DLD1 (cell line): ENCODE data around the gene TPCN1.

Experiments
- in situ Hi-C: cut with HindIII; loops from 2 replicates; pipeline ENCODE4 v1.10.0; 2017; ENCODE audit warnings: low sequenced_read_pairs

Gene TPCN1

DNA sequence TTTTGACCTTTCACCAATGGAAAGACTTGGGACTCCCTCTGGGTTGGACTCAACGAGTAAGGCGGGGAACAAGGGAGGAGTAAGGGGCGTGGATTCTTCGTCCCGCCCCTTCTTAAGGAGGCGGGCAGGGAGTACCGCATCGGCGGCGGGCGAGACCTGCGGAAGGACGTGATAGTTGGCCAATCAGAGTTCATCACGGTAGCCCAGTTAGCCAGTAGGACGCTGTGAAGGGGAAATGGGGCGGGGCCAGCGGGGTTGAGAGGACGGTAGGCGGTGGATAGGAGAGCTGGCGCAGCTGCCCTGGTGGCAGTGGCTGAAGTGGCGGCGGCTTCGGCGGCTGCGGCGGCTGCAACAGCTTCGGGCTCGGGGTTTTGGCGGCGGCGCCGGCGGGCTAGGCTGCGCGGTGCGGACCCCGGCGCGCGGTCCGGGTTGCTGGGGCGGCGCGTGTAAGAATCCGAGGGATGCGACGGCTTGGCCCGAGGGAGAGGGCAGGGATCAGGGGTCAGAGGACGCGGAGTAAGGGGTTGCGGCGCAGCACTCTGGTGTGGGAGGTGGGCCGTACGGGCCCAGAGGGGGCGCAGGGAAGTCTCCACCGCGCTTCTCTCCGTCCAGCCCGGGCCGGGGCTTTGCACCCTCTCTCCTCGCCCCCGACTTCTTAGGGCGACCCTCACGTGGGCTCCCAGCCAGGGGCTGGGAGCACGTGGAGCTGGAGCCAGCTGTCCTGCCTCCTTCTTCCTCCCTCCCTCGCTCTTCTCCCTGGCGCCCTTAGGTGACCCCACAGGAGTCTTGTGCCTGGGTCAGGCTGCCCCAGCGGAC is at the start of gene TPCN1:
TPCN1 (plus strand) TSS at position 284 of the 816 bp plus-strand sequence. CDS start 5,389 bp downstream, outside the sequence.
- in situ Hi-C loops = no loop called here

- in situ Hi-C loops = loop anchor here (25.0 kb wide), 1 partner anchor 109 kb away; the partner anchor contains the start of gene DTX1
These were observed 49.7 kb upstream of the TPCN1 start for GRCh38 chr12:113171543-113171942.

- in situ Hi-C loops = loop anchor here (25.0 kb wide), 1 partner anchor 110 kb away; the partner anchor contains the start of gene DTX1
These were observed 49.1 kb upstream of the TPCN1 start for GRCh38 chr12:113172185-113172584.

DNA sequence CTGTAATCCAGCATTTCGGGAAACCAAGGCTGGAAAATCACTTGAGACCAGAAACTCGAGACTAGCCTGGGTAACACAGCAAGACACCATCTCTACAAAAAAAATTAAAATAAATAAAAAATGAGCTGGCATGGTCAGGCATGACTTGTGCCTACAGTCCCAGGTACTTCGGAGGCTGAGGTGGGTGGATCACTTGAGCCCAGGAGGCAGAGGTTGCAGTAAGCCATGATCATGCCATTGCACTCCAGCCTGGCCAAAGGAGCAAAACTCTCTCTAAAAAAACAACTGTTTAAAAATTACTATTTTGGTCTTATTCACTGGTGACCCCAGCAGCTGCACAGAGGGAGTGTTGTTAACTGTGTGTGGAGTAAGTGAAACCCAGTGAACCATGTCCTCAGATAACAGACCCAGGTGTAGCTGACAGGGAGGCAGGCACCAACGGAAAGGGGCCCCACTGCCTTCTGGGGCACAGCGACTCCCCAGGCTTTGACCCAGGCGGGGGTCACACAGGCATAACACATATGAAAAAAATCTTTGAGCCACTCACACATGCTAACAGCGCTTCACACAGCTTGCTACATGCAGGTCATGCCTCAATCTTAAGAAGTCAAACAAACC is 48.1 kb upstream of the TPCN1 start:
- in situ Hi-C loops = loop anchor here (25.0 kb wide), 1 partner anchor 111 kb away; the partner anchor contains the start of gene DTX1

DNA sequence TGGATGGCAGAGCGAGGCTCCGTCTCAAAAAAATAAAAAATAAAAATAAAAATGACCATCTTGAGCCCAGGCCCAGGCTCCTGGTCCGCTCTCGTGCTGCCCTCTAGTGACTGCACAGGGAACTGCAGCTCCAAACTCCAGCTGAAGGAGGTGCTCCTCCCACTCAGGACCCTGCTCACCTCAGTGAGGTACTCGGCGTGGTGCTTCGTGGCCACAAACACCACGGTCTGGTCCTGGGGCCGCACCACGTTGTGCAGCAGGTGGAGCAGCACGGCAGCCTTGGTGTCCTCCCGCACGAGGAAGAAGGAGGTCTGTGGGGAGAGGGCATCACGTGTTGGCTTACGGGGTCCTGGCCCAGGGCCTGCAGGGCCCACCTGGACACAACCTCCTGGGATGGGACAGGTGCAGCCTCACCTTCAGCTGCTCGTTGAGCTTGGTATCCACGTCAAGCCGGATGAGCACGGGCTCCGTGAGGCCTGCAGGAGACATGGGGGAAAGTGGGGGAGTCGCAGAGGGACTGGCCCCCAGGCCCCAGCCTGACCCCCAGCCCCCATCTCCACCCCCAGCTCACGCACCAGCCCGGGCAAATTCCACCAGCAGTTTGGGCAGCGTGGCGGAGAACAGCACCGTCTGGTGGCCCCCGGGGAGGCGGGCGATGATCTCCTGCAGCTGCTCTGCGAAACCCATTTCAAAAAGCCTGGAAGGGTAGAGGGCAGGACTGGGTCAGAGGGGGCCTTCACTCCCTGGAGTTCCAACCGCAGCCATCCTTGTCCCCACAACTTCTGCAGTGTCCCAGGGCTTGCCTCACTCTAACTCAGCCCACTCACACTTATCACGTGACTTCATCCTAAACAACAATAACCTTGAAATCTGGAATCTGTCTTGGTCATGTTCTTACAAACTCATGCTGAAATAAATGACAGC is 46.5 kb upstream of the TPCN1 start:
- in situ Hi-C loops = loop anchor here (25.0 kb wide), 1 partner anchor 112 kb away; the partner anchor contains the start of gene DTX1

- in situ Hi-C loops = no loop called here
These were observed 42.2 kb upstream of the TPCN1 start for GRCh38 chr12:113179023-113179422.

DNA sequence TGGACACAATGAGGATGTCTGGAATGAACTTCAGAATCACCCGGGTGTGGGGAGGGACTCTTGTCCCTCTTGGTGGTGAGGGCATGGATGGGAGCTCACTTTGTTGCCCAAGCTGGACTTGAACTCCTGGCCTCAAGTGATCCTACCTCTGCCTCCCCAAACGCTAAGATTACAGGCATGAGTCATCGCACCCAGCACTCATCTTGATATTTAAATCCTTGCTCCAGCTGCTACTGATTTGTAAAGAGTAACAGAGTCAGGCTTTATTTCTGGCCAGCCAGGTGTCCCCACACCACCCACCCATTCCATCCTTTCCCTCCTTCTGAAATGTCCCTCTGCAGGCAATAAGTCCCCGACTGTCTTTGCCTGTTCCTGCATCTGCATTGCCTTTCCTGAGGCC is 40.9 kb upstream of the TPCN1 start:
- in situ Hi-C loops = no loop called here

DNA sequence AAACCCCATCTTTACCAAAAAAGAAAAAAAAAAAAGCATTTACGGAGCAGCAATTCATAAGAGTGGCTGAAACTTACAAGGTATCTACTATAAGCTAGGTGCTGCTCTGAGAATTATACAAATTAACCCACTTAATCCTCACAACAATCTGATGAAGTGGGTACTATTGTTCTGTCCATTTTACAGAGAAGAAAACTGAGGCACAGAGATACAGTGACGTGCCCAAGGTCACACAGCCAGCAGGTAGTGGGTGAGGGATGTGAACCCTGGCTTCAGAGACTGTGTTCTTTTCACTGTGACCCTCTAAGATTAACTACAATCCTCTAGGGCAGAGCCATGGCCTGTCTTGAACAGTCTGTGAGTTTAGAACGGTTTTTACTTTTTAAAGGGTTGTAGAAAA is 39.3 kb upstream of the TPCN1 start:
- in situ Hi-C loops = no loop called here

DNA sequence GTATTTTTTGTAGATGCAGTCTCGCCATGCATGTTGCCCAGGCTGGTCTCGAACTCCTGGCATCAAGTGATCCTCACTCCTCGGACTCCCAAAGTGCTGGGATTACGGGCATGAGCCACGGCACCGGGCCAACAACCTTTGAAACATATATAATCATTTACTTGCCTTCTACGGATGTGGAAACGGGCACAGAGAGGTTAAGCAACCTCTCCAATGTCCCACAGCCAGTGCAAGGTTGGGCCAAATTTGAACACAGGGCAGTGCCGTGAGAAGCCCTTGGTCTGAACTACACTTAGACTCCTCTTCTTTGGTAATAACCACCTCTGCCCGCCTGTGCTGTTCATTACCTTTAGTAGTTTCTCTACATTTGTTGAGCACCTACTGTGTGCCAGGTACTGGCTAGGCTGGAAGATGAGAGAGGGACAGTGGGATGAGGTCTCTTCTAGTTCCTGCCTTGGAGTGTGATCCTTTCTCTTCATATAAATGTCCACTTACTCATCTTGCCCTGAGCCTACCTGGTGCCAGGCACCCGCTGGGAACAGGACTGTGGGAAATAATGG is 38.2 kb upstream of the TPCN1 start:
- in situ Hi-C loops = no loop called here

DNA sequence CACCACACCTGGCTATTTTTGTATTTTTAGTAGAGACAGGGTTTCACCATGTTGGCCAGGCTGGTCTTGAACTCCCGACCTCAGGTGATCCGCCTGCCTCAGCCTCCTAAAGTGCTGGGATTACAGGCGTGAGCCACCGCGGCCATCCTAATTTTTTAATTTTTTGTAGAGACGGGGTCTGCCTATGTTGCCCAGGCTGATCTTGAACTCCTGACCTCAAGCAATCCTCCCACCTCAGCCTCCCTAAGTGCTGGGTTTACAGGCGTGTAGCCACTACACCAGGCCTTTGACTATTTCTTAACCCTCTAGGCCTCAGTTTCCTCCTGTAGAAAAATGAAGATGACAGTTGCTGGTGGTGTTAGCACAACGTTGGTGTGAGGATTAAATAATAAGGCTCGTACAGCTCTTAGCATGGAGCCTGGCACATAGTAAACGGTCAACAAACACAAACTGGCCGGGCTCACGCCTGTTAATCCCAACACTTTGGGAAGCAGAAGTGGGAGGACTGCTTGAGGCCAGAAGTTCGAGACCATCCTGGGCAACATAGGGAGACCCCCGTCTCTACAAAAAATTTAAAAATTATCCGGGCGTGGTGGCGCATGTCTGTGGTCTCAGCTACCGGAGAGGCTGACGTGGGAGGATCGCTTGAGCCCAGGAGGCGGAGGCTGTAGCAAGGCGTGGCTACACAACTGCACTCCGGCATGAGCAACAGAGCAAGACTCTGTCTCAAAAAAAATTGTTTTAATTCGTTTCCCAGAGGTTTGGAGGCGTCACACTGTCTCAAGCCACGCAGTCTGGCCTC is 37.0 kb upstream of the TPCN1 start:
- in situ Hi-C loops = no loop called here

- in situ Hi-C loops = no loop called here
These were observed 36.4 kb upstream of the TPCN1 start for GRCh38 chr12:113184900-113185179.

DNA sequence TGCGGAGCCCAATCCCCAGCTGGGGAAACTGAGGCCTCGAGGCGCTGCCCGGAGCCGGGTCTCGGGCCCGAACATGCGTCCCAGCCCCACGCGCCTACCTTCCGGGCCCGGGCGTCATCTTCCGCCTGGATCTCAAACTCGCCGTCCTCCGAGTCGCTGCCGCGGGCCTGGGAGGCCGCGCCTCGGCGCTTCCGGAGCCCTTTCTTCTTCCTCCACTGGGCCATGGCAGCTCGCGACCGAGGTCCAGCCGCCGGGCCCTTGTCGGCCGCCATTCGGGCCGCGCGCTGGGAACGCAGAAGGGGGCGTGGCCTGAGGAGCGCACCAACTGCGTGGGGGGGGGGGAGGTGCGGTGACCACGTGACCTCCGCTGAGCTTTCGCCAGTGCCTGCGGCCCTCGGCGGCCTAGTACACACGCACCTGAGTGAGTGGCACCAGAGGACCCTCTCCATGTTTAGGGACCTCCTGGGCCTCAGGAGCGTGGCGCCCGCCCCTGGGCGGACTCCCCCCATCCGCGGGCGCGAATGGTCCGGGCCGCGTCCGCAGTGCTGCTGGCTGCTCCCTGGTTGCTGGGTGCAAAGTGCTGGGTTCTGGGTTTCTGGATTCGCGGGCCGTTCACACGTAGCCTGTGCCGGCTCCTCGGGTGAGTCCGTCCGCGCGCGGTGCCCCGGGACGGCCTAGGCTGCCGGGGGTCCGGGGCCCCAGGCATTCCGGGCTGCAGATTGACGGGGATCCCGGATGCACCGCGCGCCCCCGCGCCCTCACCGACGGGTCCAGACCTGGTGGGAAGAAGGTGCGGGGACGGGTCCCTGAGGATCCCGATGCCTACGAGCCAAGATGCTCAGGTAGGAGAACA is 35.9 kb upstream of the TPCN1 start, which contains the start of the genes DDX54 and RITA1:
DDX54 (minus strand) TSS at position 299 of the 853 bp plus-strand sequence; CDS start at position 272, 27 bp downstream.
RITA1 (plus strand) TSS at position 542 of the 853 bp plus-strand sequence. CDS start 1,026 bp downstream, outside the sequence.
- in situ Hi-C loops = no loop called here

DNA sequence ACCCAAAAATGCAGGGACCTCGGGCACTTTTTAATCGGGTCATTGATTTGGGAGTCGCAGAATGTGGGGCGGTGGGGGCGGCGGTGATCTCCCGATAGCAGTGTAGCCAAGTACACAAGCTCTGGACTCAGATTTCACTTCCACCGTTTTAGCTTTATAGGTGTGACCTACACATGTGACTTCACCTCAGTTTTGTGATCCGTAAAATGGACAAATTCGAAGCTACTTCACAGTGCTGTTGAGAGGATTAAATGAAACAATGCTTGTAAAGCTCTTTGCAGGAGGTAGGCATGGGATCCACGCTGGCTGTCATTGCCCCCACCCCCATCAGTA is 35.3 kb upstream of the TPCN1 start:
- in situ Hi-C loops = no loop called here

DNA sequence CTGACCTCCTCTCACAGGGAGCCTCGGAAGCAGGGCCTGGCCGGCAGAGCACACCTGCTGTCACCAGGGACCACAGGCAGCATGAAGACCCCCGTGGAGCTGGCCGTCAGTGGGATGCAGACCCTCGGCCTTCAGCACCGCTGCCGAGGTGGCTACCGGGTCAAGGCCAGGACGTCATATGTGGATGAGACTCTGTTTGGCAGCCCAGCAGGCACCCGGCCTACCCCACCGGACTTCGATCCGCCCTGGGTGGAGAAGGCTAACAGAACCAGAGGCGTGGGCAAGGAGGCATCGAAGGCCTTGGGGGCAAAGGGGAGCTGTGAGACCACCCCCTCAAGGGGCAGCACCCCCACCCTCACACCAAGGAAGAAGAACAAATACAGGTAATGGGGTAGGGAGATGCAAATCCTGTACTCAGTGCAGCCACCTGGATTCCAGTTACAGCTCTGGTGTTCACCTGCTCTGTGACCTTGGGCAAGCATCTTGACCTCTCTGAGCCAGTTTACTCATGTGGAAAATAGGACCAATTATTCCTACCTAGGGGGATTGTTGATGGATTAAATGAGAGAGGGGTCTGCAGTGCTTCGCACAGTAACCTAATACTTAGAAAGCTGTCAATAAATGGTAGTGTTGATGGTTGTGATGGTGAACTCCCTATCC is 34.5 kb upstream of the TPCN1 start:
- in situ Hi-C loops = no loop called here

DNA sequence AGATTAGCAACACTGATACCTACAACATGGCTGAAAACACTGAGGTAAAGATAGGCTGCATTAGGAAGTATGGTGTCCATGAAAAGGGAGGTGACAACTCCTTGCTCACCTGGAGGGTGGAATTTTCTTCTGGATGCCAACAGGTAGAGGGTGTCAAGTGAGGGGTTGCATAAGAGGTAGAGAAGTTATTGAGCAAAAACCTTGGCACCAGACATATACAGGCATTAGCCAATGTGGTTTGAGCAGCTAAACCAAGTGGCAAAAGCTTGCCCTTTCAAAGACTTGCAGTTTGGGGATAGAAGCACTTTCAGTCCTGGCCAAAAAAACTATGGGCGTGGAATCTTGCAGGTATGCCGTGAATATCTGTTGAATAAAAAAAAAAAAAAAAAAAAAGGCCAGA is 31.9 kb upstream of the TPCN1 start:
- in situ Hi-C loops = no loop called here

- in situ Hi-C loops = no loop called here
These were observed 30.5 kb upstream of the TPCN1 start for GRCh38 chr12:113190761-113191160.

DNA sequence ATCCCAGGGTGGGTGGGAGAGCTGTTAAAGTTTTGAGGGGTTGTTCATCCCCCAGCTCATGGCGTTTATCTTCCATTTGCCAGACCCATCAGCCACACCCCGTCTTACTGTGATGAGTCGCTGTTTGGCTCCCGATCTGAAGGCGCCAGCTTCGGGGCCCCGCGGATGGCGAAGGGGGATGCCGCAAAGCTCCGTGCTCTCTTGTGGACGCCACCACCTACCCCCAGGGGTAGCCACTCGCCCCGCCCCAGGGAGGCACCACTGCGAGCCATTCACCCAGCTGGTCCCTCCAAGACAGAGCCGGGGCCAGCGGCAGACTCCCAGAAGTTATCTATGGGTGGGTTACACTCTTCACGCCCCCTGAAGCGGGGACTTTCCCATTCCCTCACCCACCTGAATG is 30.0 kb upstream of the TPCN1 start:
- in situ Hi-C loops = no loop called here

GRCh38 chr12:113194971-113195391 is 26.3 kb upstream of the TPCN1 start:
- in situ Hi-C loops = no loop called here

GRCh38 chr12:113195598-113195997 is 25.7 kb upstream of the TPCN1 start:
- in situ Hi-C loops = no loop called here
